Endodermal cell (in vitro differentiated cells): ENCODE measurements around the gene DPP10. TPM values are rescaled to one million over a fixed set of nuclear protein-coding genes. Genes with fewer than 3 reads are reported as not detected.

Experiments used
- DNase-seq: peaks from one replicate; pipeline ENCODE4 v3.0.0-alpha.2; 2017
- H3K27ac ChIP-seq: 2 replicates; pipeline ENCODE4 v1.5.1; 2013; ENCODE audit warnings: mild to moderate bottlenecking, low read depth, low read length, moderate library complexity
- H3K27me3 ChIP-seq: 2 replicates; pipeline ENCODE4 v1.6.1; 2013; ENCODE audit warnings: mild to moderate bottlenecking, low read length, moderate library complexity; ENCODE audit not compliant: insufficient read depth, control insufficient read depth, poor library complexity, severe bottlenecking
- H3K36me3 ChIP-seq: 2 replicates; pipeline ENCODE4 v1.7.0; 2013; ENCODE audit warnings: mild to moderate bottlenecking, low read length, moderate library complexity; ENCODE audit not compliant: control insufficient read depth, insufficient read depth
- H3K4me1 ChIP-seq: one replicate; pipeline ENCODE4 v1.7.0; 2013; ENCODE audit warnings: low read length; ENCODE audit not compliant: control insufficient read depth, insufficient read depth
- H3K4me3 ChIP-seq: 2 replicates; pipeline ENCODE4 v1.5.1; 2013; ENCODE audit warnings: mild to moderate bottlenecking, low read length, moderate library complexity
- H3K9ac ChIP-seq: 2 replicates; pipeline ENCODE4 v1.6.1; 2013; ENCODE audit warnings: mild to moderate bottlenecking, low read length, moderate library complexity; ENCODE audit not compliant: poor library complexity, severe bottlenecking; ENCODE audit errors: extremely low read depth
- H3K9me3 ChIP-seq: 2 replicates; pipeline ENCODE4 v1.6.1; 2013; ENCODE audit warnings: mild to moderate bottlenecking, low read length, moderate library complexity; ENCODE audit not compliant: control insufficient read depth
- H3K27ac Mint-ChIP-seq: 2 replicates; pipeline ENCODE4 v1.8.0; 2020; ENCODE audit warnings: mixed read lengths
- H3K27me3 Mint-ChIP-seq: 2 replicates; pipeline ENCODE4 v1.8.0; 2021; ENCODE audit warnings: mild to moderate bottlenecking, mixed read lengths; ENCODE audit not compliant: insufficient read depth
- H3K36me3 Mint-ChIP-seq: 2 replicates; pipeline ENCODE4 v1.8.0; 2020; ENCODE audit warnings: low read depth, mixed read lengths
- H3K4me1 Mint-ChIP-seq: 2 replicates; pipeline ENCODE4 v1.8.0; 2020; ENCODE audit warnings: mixed read lengths
- H3K4me3 Mint-ChIP-seq: 2 replicates; pipeline ENCODE4 v1.8.0; 2020; ENCODE audit warnings: mild to moderate bottlenecking, moderate library complexity, mixed read lengths
- H3K9me3 Mint-ChIP-seq: 2 replicates; pipeline ENCODE4 v1.8.0; 2020; ENCODE audit warnings: mild to moderate bottlenecking, mixed read lengths
- CTCF ChIP-seq: fragments of 200-600 bp; sonication (generic); conservative IDR thresholded peaks from 2 replicates; pipeline ENCODE4 v1.5.0; 2021; ENCODE audit warnings: antibody characterized with exemption, mild to moderate bottlenecking
- WGBS, 2 experiments: methylation state at CpG; one replicate each; pipeline versions ENCODE4 v1.1.5 to v1.1.7; 2013; ENCODE audit warnings: missing lambda C conversion rate in 2 of 2, mixed read lengths in 1 of 2; ENCODE audit not compliant: insufficient coverage in 1 of 2, insufficient read length in 1 of 2; 5-methylcytosine and 5-hydroxymethylcytosine counted together
- total RNA-seq, 2 donors: library from RNA; stranded (reverse); fragmentation: NEBNext Ultra II Directional in 1 of 2; extraction: Animal tissue kit (Norgen Biotek cat#: 25700) in 1 of 2; gene quantifications; 2 replicates in 1 of 2; 3 replicates in 1 of 2; pipeline ENCODE4 v1.2.1, GENCODE V29; 2021

DPP10 gene
- total RNA-seq, 2 donors from 2014 or later, result 8.2 to 19.2 TPM

- TF ChIP-seq CTCF, result no peak
- no peaks in the 10 kb centered on the region for H3K9me3 ChIP-seq
- no peaks in the 10 kb centered on the region for H3K9me3 Mint-ChIP-seq
- WGBS, 2 experiments, result 91 to 100% methylated on average over 1 to 3 of the region's 4 CpGs
- H3K27ac ChIP-seq, result no peak overlapping the region
- DNase-seq, result no peak
- H3K4me1 ChIP-seq, result no peaks in the 10 kb centered on the region
- no peak overlapping the region for H3K4me3 Mint-ChIP-seq
- H3K4me3 ChIP-seq, result no peak overlapping the region
- no peak overlapping the region for H3K27ac Mint-ChIP-seq
- no peaks in the 10 kb centered on the region for H3K27me3 ChIP-seq
- H3K36me3 ChIP-seq, result no peaks in the 10 kb centered on the region
- no peaks in the 10 kb centered on the region for H3K4me1 Mint-ChIP-seq
- H3K27me3 Mint-ChIP-seq, result no peaks in the 10 kb centered on the region
- no peak overlapping the region for H3K9ac ChIP-seq
- H3K36me3 Mint-ChIP-seq, result no peaks in the 10 kb centered on the region
Measured at GRCh38 chr2:115782286-115782685, 1339.8 kb downstream of the DPP10 start.

DNA sequence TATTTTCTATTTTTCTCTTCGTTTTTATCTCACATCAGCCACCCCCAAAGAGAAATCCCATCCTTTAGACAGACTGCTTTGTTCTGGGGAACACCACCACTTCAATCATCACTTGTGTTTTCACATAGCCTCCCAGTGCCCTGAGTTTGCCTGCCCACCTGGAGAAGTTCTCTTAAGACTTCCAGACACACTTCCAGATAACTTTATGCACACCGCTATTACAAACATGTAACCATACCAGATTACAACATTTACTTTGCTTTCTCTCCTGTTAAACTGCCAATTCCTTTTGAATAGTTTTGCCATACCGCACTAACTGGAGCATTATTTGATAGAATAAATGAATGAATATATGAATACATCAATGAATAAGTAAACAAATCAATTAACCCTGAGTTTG is 1353.6 kb downstream of the DPP10 start:
- DNase-seq, result no peak
- H3K27ac ChIP-seq, result no peak overlapping the region
- no peaks in the 10 kb centered on the region for H3K9me3 ChIP-seq
- H3K27ac Mint-ChIP-seq, result no peak overlapping the region
- H3K36me3 Mint-ChIP-seq, result no peaks in the 10 kb centered on the region
- no peak overlapping the region for H3K9ac ChIP-seq
- no peaks in the 10 kb centered on the region for H3K27me3 ChIP-seq
- no peaks in the 10 kb centered on the region for H3K4me1 Mint-ChIP-seq
- no peaks in the 10 kb centered on the region for H3K4me1 ChIP-seq
- H3K36me3 ChIP-seq, result no peaks in the 10 kb centered on the region
- TF ChIP-seq CTCF, result no peak
- H3K27me3 Mint-ChIP-seq, result no peaks in the 10 kb centered on the region
- H3K4me3 ChIP-seq, result no peak overlapping the region
- H3K4me3 Mint-ChIP-seq, result no peak overlapping the region
- WGBS, 2 experiments, result 82 to 87% methylated on average over 1 to 3 of the region's 3 CpGs
- peaks cover under 1% of the 10 kb centered on the region for H3K9me3 Mint-ChIP-seq

DNA sequence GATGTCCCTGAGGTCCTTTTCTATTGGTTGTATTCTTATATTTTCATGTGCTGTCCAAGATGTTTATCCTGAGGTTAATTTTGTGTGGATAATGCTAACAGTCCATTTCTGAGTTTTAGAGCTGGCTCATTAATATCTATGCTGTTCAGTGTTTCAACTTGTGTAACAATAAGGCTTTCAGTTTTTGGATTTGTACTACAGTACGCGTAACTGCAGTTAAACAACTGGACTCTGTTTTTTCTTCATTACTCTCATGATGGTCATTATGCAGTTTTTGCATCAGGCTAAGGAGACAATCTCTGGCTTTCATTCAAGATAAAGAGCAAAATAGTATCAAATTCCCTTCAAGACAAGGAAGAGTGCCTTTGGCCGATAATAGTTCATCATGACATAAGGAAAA is 1364.8 kb downstream of the DPP10 start:
- peaks cover 16% of the 10 kb centered on the region for H3K9me3 Mint-ChIP-seq
- WGBS, 2 experiments, result 97 to 100% methylated on average over 2 to 3 of the region's 3 CpGs
- no peaks in the 10 kb centered on the region for H3K9me3 ChIP-seq

More for the DNA sequence above, 1364.8 kb downstream of the DPP10 start:
- no peaks in the 10 kb centered on the region for H3K4me1 Mint-ChIP-seq
- TF ChIP-seq CTCF, result no peak
- no peaks in the 10 kb centered on the region for H3K36me3 Mint-ChIP-seq
- no peak overlapping the region for H3K27ac Mint-ChIP-seq
- no peak overlapping the region for H3K9ac ChIP-seq
- H3K4me3 ChIP-seq, result no peak overlapping the region
- H3K27me3 ChIP-seq, result no peaks in the 10 kb centered on the region
- H3K36me3 ChIP-seq, result no peaks in the 10 kb centered on the region
- H3K27me3 Mint-ChIP-seq, result no peaks in the 10 kb centered on the region
- DNase-seq, result no peak
- H3K27ac ChIP-seq, result no peak overlapping the region
- no peak overlapping the region for H3K4me3 Mint-ChIP-seq
- H3K4me1 ChIP-seq, result no peaks in the 10 kb centered on the region
